ENCODE measurements around the gene CFAP47.
"Not testable (repeated sequence)": the region's sequence is repeated elsewhere in the genome, so short reads cannot be mapped to it uniquely, and the experiment has no call there.

CFAP47 gene

DNA sequence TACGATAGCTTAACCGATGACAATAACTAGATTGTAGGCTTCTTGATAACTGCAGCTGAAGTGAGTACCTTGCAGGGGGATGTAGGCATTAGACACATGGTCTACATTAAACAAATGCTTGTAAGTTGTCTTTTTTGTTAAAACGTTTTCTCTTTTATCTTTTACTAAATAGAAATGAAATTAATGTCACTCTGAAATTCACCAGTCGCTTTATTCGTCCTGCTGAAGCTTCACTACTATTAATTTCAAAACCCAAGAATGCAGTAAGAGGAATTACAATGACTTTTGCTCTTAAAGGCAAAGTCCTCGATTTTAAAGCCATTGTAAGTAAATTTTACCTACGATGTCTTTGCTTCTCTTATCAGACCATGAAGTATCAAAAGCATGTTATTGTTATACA is 239.7 kb downstream of the CFAP47 start:
- TF ChIP-seq ZNF274 (IDR thresholded peaks at IDR 0.05; ENCODE audit: low read depth, low read length) = no peak
- no peak overlapping the region for H3K4me3 ChIP-seq (ENCODE audit: low read length)

DNA sequence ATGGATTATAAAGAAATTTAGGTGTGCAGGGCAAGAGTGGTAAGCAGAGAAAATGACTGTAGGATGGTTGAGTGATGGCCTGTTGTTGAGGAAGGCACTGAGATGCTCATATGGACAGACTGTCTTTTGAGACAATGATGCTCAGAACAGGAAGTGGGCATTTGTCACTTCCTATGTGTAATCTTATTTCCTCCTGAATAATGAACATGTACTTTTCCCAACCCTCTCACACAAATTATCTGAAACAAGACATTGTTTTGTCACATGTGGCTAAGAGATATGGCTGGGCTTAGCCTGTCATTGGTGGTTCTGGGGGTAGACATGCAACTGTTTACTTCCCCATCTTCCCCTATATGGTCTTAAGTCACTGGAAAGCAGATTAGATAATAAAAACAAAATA is 240.5 kb downstream of the CFAP47 start:
- no peak overlapping the region for H3K4me3 ChIP-seq (ENCODE audit: low read length)
- TF ChIP-seq ZNF274 (IDR thresholded peaks at IDR 0.05; ENCODE audit: low read depth, low read length) = no peak

DNA sequence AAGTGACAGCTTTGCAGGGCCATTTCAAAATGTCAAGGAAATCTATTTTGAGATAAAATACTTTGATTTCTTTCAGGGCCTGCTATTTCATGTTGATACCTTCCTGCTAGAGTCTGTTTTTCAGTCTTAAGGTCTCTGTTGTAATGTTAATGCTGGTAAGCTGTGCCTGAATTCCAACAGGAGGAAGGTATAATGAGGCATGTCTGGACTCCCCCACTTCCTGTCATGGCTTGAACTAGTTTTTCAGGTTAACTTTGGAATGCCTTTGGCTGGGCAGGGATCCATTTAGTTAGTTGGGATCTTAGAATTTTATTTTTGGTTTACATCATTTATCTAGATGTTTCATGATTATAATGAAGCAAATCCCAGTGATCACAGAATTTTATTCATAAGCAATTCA is 279.0 kb downstream of the CFAP47 start:
- no peak for TF ChIP-seq ZNF274 (IDR thresholded peaks at IDR 0.05; ENCODE audit: low read depth, low read length)
- H3K4me3 ChIP-seq (ENCODE audit: low read length) = no peak overlapping the region

DNA sequence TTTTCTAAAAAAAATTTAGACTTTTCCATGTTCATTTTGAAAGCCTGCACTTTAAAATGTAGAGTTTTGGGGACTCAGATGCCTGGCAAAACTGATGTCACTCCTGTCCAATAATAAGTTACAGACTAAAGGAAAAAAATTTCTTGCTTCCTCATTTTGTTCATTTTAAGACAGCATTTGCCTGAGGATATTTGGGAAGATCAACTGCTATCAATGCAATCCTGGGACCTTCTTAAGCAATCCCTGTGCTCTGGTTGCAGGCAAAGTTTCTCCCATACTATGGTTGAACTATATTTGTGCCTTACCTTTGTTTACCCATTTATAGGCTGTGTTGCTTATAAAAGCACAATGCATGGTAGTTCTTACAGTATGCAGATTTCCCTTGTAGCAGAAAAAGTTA is 280.4 kb downstream of the CFAP47 start:
- no peak for TF ChIP-seq ZNF274 (IDR thresholded peaks at IDR 0.05; ENCODE audit: low read depth, low read length)
- no peak overlapping the region for H3K4me3 ChIP-seq (ENCODE audit: low read length)

DNA sequence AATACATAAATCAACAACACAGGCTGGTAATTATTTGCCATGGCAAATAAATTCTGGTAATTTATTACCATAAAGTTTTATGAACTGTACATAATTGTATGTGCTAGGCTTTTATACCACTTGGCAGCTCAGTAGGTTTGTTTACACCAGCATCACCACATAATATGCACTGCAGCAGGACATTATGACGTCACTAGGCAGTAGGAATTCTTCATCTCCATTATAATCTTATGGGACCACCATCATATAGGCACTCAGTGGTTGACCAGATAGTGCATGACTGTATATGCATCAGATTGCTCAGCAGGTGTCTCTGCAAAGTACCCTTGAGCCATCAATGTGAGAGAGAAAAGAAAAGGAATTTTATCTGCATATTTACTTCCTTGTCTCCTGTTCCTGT is 295.4 kb downstream of the CFAP47 start:
- no peak for TF ChIP-seq ZNF274 (IDR thresholded peaks at IDR 0.05; ENCODE audit: low read depth, low read length)
- no peak overlapping the region for H3K4me3 ChIP-seq (ENCODE audit: low read length)

DNA sequence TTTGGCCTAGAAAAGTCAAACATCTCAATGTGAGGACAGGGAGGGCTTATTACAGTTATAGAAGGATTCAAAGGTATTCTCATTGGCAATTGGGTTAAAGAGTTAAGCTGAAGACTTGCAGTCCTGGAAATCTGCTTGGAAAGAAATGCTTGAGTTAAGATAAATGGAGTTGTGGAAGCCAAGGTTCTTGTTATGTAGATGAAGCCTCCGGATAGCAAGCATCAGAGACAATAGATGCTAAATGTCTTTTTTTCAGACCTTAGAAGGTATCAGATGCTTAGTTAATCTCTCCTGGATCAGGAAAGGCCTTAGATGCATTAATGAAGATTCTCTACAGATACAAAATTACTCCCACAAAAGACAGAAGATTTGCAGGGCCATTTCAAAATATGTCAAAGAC is 299.3 kb downstream of the CFAP47 start:
- no peak for TF ChIP-seq ZNF274 (IDR thresholded peaks at IDR 0.05; ENCODE audit: low read depth, low read length)
- H3K4me3 ChIP-seq (ENCODE audit: low read length) = no peak overlapping the region

DNA sequence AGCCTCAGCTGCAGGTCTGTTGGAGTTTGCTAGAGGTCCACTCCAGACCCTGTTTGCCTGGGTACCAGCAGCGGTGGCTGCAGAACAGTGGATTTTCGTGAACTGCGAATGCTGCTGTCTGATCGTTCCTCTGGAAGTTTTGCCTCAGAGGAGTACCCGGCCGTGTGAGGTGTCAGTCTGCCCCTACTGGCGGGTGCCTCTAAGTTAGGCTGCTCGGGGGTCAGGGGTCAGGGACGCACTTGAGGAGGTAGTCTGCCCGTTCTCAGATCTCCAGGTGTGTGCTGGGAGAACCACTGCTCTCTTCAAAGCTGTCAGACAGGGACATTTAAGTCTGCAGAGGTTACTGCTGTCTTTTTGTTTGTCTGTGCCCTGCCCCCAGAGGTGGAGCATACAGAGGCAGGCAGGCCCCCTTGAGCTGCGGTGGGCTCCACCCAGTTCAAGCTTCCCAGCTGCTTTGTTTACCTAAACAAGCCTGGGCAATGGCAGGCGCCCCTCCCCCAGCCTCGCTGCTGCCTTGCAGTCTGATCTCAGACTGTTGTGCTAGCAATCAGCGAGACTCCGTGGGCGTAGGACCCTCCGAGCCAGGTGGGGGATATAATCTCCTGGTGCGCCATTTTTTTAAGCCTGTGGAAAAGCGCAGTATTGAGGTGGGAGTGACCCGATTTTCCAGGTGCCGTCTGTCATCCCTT is 315.4 kb downstream of the CFAP47 start:
- not testable (repeated sequence) for H3K4me3 ChIP-seq (ENCODE audit: low read length)

DNA sequence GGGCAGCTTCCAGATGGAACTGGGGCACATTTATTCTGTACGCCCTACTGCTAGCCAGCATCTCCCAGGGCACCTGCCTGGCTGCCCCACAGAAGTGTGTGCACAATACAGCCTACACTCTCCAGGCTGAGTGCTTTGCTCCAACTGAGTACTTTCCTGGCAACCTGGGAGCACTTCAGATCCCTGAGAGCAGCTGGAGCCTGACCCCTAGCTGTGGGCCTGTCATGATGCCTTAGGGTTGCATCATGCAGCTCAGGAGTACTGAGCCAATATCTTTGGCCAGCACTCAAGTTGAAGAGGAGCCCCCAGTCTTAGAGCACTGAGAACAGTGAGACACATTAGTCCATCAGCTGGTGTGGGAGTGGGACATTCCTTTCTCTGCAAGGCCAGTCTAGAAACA is 321.9 kb downstream of the CFAP47 start:
- no peak for TF ChIP-seq ZNF274 (IDR thresholded peaks at IDR 0.05; ENCODE audit: low read depth, low read length)
- H3K4me3 ChIP-seq (ENCODE audit: low read length) = no peak overlapping the region

DNA sequence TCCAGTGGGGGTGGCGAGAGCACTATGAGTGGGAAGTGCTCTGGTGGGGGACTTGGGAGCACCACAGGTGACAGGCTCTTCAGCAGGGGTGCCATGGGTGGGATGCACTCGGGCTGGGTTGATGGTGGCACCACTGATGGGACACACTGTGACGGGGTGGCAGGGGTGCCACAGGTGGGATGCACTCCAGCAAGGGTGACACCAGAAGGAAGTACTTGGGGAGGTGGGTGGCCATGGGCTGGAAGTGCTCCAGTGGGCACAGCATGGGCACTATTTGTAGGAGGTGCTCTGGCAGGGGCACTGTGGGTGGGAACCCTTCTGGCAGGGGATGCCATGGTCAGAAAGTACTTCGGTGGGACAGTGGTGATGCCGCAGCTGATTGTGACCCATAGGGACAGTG is 346.6 kb downstream of the CFAP47 start:
- no peak for TF ChIP-seq ZNF274 (IDR thresholded peaks at IDR 0.05; ENCODE audit: low read depth, low read length)
- H3K4me3 ChIP-seq (ENCODE audit: low read length) = no peak overlapping the region

DNA sequence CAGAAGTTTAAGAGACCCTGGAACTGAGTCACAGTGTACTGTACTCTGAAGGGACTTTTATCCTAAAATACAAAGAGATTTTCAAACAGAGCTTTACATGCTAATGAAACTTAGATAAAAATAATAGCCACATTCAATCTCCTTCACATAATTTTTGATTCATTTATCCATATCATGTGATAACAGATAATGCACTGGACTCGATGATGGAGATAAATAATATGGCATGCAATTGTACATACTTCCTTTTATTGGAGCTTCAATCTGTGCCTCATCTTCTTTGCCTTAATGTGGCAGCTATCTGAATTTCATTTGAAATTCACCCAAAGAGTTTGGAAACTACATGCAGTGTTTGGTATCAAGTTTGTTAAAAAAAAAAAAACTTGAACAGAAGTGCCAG is 390.6 kb downstream of the CFAP47 start:
- no peak overlapping the region for H3K4me3 ChIP-seq (ENCODE audit: low read length)
- TF ChIP-seq ZNF274 (IDR thresholded peaks at IDR 0.05; ENCODE audit: low read depth, low read length) = no peak

DNA sequence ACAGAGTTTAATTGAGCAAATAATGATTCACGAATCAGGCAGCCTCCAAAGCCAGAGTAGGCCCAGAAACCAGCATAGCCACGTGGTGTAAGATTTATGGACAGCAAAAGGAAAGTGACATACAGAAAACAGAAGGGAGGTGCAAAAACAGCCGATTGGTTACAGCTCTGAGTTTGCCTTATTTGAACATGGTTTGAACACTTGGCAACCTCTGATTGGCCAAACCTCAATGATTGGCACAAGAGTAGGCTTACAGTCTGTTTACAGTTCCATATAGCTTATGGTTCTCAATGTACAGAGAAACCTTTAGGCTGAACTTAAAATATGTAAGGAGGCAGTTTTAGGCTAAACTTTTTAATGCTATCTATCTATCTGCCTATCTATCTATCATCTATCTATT is 394.8 kb downstream of the CFAP47 start:
- H3K4me3 ChIP-seq (ENCODE audit: low read length) = no peak overlapping the region
- TF ChIP-seq ZNF274 (IDR thresholded peaks at IDR 0.05; ENCODE audit: low read depth, low read length) = no peak

DNA sequence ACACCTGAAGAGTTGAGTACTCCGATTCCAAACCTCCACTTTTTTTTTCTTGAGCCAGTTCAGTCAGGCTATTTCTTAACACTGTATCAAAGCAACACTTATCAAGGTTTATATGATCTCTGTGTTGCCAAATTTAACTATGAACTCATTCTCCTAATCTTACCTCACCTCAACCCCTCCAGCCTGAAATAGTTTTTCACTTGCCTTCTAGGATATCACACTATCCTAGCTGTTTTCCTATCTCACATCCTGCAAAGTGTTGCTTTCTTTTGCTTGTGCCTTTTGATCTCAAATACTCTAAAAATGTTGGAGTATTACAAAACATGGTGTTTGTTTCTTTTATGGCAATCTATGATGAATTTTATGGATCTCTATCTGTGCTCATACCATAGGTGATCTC is 415.0 kb downstream of the CFAP47 start:
- no peak for TF ChIP-seq ZNF274 (IDR thresholded peaks at IDR 0.05; ENCODE audit: low read depth, low read length)
- no peak overlapping the region for H3K4me3 ChIP-seq (ENCODE audit: low read length)

DNA sequence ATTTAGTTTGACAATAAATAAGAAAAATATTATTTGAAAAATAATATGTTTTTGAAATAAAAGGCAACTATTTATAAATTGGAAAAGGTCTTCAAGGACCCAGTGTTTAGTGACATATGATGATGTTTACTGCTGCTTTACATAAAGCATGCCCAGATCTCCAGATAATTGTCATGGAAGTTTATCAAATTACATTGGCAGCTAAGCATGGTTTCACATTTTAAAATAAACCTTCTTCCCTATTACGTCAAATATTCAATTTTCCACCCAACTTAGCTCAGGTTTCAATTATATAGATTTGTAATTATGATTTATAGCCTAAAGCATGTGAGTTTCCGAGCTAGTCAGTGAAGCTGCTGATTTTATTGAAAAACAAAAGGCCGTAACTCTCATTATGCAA is 417.2 kb downstream of the CFAP47 start:
- TF ChIP-seq ZNF274 (IDR thresholded peaks at IDR 0.05; ENCODE audit: low read depth, low read length) = no peak
- H3K4me3 ChIP-seq (ENCODE audit: low read length) = no peak overlapping the region

DNA sequence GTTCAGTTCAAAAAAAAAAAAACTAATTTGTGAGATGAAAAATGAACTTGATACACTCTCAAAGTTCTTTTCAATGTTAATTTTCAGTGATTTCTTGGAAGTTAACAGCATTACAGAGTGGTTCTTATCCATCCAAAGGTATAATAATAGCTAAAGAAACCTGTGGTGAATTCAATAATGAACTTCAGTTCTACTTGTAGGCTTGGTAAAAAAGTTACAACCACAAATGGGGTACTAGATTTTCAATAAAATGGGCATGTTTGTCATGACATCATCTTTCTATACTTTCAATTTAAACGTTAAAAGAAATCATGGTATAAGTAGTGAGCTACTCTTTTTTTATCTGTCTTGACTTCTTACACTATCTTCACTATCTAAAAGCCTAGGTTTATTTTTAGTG is 424.8 kb downstream of the CFAP47 start:
- TF ChIP-seq ZNF274 (IDR thresholded peaks at IDR 0.05; ENCODE audit: low read depth, low read length) = no peak
- no peak overlapping the region for H3K4me3 ChIP-seq (ENCODE audit: low read length)

DNA sequence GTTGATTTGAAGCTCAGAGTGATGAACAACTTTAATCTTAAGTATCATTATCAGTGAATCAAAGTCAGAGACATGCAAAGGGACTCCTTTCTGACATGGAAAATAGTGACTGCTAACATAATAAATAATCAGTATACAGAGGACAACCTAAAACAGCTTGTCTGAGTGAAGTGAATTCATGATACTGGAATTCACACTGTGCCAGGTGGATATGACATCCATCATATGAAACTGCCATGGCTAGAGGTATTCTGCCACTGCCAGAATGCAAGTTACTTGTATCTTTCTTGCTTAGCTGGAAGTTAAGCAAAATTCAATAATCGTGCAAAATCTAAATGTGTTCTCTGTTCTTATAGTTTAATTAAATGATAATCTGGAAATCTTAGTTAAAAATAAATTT is 429.0 kb downstream of the CFAP47 start:
- no peak for TF ChIP-seq ZNF274 (IDR thresholded peaks at IDR 0.05; ENCODE audit: low read depth, low read length)
- H3K4me3 ChIP-seq (ENCODE audit: low read length) = no peak overlapping the region

DNA sequence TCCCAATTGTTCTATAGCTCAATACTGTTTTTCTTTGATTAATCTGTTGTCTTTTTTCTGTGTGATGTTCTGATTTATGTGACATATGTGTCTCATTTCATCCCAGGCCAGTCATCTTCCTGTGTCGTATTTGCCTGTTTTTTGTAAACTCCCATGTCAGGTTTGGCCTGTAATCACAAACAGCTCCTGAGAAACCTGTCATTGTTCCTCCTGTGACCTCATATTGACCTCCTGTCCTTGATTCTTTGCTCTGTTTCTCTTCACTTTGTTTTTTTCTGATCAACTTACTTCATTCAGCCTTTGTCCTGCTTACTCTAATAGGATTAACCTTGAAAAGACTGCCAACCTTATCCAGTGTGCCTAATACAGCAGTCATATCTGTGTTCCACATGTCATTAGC is 438.3 kb downstream of the CFAP47 start:
- H3K4me3 ChIP-seq (ENCODE audit: low read length) = no peak overlapping the region
- no peak for TF ChIP-seq ZNF274 (IDR thresholded peaks at IDR 0.05; ENCODE audit: low read depth, low read length)
